ENCODE results near the gene EHD4.

Gene EHD4

GRCh38 chr15:41891946-41892345 lies 80.4 kb downstream of the EHD4 start:
- Histone ChIP-seq H4K20me1 (ENCODE audit: insufficient read depth, low read length) (no peaks in the 10 kb centered on the region), H3K9me3 (ENCODE audit: insufficient read depth, low read length) (no peaks in the 10 kb centered on the region), H3K27me3 (ENCODE audit: low read depth, low read length) (no peaks in the 10 kb centered on the region)

GRCh38 chr15:41891226-41891625 lies 81.1 kb downstream of the EHD4 start:
- Histone ChIP-seq H3K4me3 (ENCODE audit: low read length) (no peak overlapping the region), H3K79me2 (ENCODE audit: low read length) (no peaks in the 10 kb centered on the region), H4K20me1 (ENCODE audit: insufficient read depth, low read length) (no peaks in the 10 kb centered on the region), H3K27ac (ENCODE audit: low read length) (no peak overlapping the region), H3K4me1 (ENCODE audit: low read length) (peaks cover 12% of the 10 kb centered on the region), H2AFZ (ENCODE audit: low read depth, low read length) (no peak overlapping the region), H3K27me3 (ENCODE audit: low read depth, low read length) (no peaks in the 10 kb centered on the region), H3K9me3 (ENCODE audit: insufficient read depth, low read length) (no peaks in the 10 kb centered on the region), H3K4me2 (ENCODE audit: low read length) (no peak overlapping the region), H3K9ac (ENCODE audit: low read length) (no peak overlapping the region), H3K36me3 (replicated peaks; ENCODE audit: low read depth, low read length) (peaks cover 4% of the 10 kb centered on the region)
- TF ChIP-seq EZH2phosphoT487 (IDR thresholded peaks at IDR 0.05; ENCODE audit: low read depth) = no peak

More at GRCh38 chr15:41891946-41892345, 80.4 kb downstream of the EHD4 start:
- Histone ChIP-seq H2AFZ (ENCODE audit: low read depth, low read length) (no peak overlapping the region), H3K4me2 (ENCODE audit: low read length) (no peak overlapping the region), H3K27ac (ENCODE audit: low read length) (no peak overlapping the region), H3K4me1 (ENCODE audit: low read length) (peaks cover 12% of the 10 kb centered on the region), H3K79me2 (ENCODE audit: low read length) (no peaks in the 10 kb centered on the region), H3K9ac (ENCODE audit: low read length) (no peak overlapping the region), H3K4me3 (ENCODE audit: low read length) (no peak overlapping the region), H3K36me3 (replicated peaks; ENCODE audit: low read depth, low read length) (peaks cover 5% of the 10 kb centered on the region)
- TF ChIP-seq EZH2phosphoT487 (IDR thresholded peaks at IDR 0.05; ENCODE audit: low read depth) = no peak
- no peak for TF ChIP-seq CTCF (IDR thresholded peaks at IDR 0.05; ENCODE audit: low read depth, low read length)

- H3K4me3 ChIP-seq (ENCODE audit: low read length) = no peak overlapping the region
- H3K36me3 ChIP-seq (replicated peaks; ENCODE audit: low read depth, low read length) = no peaks in the 10 kb centered on the region
- H3K4me2 ChIP-seq (ENCODE audit: low read length) = no peak overlapping the region
- no peak overlapping the region for H3K27ac ChIP-seq (ENCODE audit: low read length)
- no peaks in the 10 kb centered on the region for H3K27me3 ChIP-seq (ENCODE audit: low read depth, low read length)
- no peaks in the 10 kb centered on the region for H3K79me2 ChIP-seq (ENCODE audit: low read length)
- H3K9ac ChIP-seq (ENCODE audit: low read length) = no peak overlapping the region
- no peaks in the 10 kb centered on the region for H4K20me1 ChIP-seq (ENCODE audit: insufficient read depth, low read length)
- H3K4me1 ChIP-seq (ENCODE audit: low read length) = peaks cover 11% of the 10 kb centered on the region
- TF ChIP-seq EZH2phosphoT487 (IDR thresholded peaks at IDR 0.05; ENCODE audit: low read depth) (no peak), CTCF (IDR thresholded peaks at IDR 0.05; ENCODE audit: low read depth, low read length) (no peak)
- no peaks in the 10 kb centered on the region for H3K9me3 ChIP-seq (ENCODE audit: insufficient read depth, low read length)
- H2AFZ ChIP-seq (ENCODE audit: low read depth, low read length) = no peak overlapping the region
Measured at GRCh38 chr15:41890050-41890690, 82.2 kb downstream of the EHD4 start.

GRCh38 chr15:41888662-41889253 lies 83.6 kb downstream of the EHD4 start:
- Histone ChIP-seq H3K4me1 (ENCODE audit: low read length) (no peaks in the 10 kb centered on the region), H3K4me3 (ENCODE audit: low read length) (no peak overlapping the region), H3K9me3 (ENCODE audit: insufficient read depth, low read length) (no peaks in the 10 kb centered on the region), H3K27me3 (ENCODE audit: low read depth, low read length) (no peaks in the 10 kb centered on the region), H3K36me3 (replicated peaks; ENCODE audit: low read depth, low read length) (no peaks in the 10 kb centered on the region), H4K20me1 (ENCODE audit: insufficient read depth, low read length) (no peaks in the 10 kb centered on the region), H3K9ac (ENCODE audit: low read length) (no peak overlapping the region), H3K27ac (ENCODE audit: low read length) (no peak overlapping the region), H3K4me2 (ENCODE audit: low read length) (no peak overlapping the region), H3K79me2 (ENCODE audit: low read length) (no peaks in the 10 kb centered on the region), H2AFZ (ENCODE audit: low read depth, low read length) (no peak overlapping the region)
- TF ChIP-seq CTCF (IDR thresholded peaks at IDR 0.05; ENCODE audit: low read depth, low read length) = no peak
- no peak for TF ChIP-seq EZH2phosphoT487 (IDR thresholded peaks at IDR 0.05; ENCODE audit: low read depth)
